GM19351 (cell line): ENCODE results near the gene MSX1.
A peak's percentile ranks its signal among the peaks of the same experiment; 100 is the strongest.
"Not testable (repeated sequence)": the region's sequence is repeated elsewhere in the genome, so short reads cannot be mapped to it uniquely, and the experiment has no call there.

Experiments
- ATAC-seq: cut with Tn5 transposase; IDR thresholded peaks from one replicate; pipeline ENCODE4 v1.9.1; 2021; ENCODE audit warnings: mild to moderate bottlenecking, moderate library complexity; ENCODE audit not compliant: unreplicated experiment

Gene MSX1

GRCh38 chr4:4859325-4859798 is at the start of gene MSX1:
TSS of gene MSX1 (plus strand) at chr4:4859665. CDS start at chr4:4859900, 235 bp downstream.
- ATAC-seq: peak; percentile 93

GRCh38 chr4:4810092-4810774 is 49.2 kb upstream of the MSX1 start:
- no peak for ATAC-seq

- no peak for ATAC-seq
Observed at GRCh38 chr4:4810778-4811177, 48.7 kb upstream of the MSX1 start.

- no peak for ATAC-seq
Observed at GRCh38 chr4:4812145-4812794, 47.2 kb upstream of the MSX1 start.

- ATAC-seq: no peak
Observed at GRCh38 chr4:4818415-4819212, 40.9 kb upstream of the MSX1 start.

GRCh38 chr4:4819213-4819606 is 40.3 kb upstream of the MSX1 start:
- no peak for ATAC-seq

GRCh38 chr4:4820261-4820660 is 39.2 kb upstream of the MSX1 start:
- no peak for ATAC-seq

- no peak for ATAC-seq
Observed at GRCh38 chr4:4820739-4821138, 38.7 kb upstream of the MSX1 start.

- no peak for ATAC-seq
Observed at GRCh38 chr4:4821577-4821976, 37.9 kb upstream of the MSX1 start.

- ATAC-seq: not testable (repeated sequence)
Observed at GRCh38 chr4:4822286-4822685, 37.2 kb upstream of the MSX1 start.

- ATAC-seq: no peak
Observed at GRCh38 chr4:4823621-4824162, 35.8 kb upstream of the MSX1 start.

- no peak for ATAC-seq
Observed at GRCh38 chr4:4824232-4824631, 35.2 kb upstream of the MSX1 start.

- ATAC-seq: no peak
Observed at GRCh38 chr4:4825431-4825830, 34.0 kb upstream of the MSX1 start.

- ATAC-seq: no peak
Observed at GRCh38 chr4:4829837-4830236, 29.6 kb upstream of the MSX1 start.

GRCh38 chr4:4831266-4831665 is 28.2 kb upstream of the MSX1 start:
- ATAC-seq: no peak

- no peak for ATAC-seq
Observed at GRCh38 chr4:4831825-4832224, 27.6 kb upstream of the MSX1 start.

- ATAC-seq: no peak
Observed at GRCh38 chr4:4836044-4836443, 23.4 kb upstream of the MSX1 start.

- no peak for ATAC-seq
Observed at GRCh38 chr4:4837316-4837715, 22.1 kb upstream of the MSX1 start.

- ATAC-seq: no peak
Observed at GRCh38 chr4:4838051-4838935, 21.2 kb upstream of the MSX1 start.
